A549 (cell line): ENCODE data around the gene ZBTB20. TPM values are rescaled to one million over a fixed set of nuclear protein-coding genes. Genes with fewer than 3 reads are reported as not detected.

ENCODE experiments used
- ATAC-seq, 2 experiments: fragments of 200-7000 bp in 1 of 2; fragments of >200 bp in 1 of 2; cut with Nextera tagmentation in 1 of 2; cut with Tn5 transposase in 1 of 2; 3 replicates each; pipeline versions ENCODE4 v1.8.0 to v1.9.1; 2018 to 2020; ENCODE audit warnings: mild to moderate bottlenecking in 1 of 2, moderate library complexity in 1 of 2
- CTCF ChIA-PET: fragments of 300-600 bp; sonication (Branson Sonifier 250); formaldehyde crosslinking; extraction: SDS; loops from one replicate; lab custom pipeline; 2021; ENCODE audit warnings: antibody characterized with exemption, inconsistent platforms; lab: Yijun Ruan, JAX
- POLR2A ChIA-PET: fragments of 350-600 bp; formaldehyde crosslinking; extraction: SDS; loops from one replicate; lab custom pipeline; 2021; ENCODE audit warnings: antibody characterized with exemption, inconsistent platforms; lab: Yijun Ruan, JAX
- DNase-seq, 2 experiments: peaks; one replicate each; pipeline versions ENCODE4 v3.0.0 to v3.0.0-alpha.2; 2011 to 2016; ENCODE audit warnings: low read depth in 1 of 2, low spot score in 1 of 2
- FAIRE-seq: peaks from 2 replicates; lab custom pipeline; 2011; peaks lifted over from hg19 to GRCh38; lab: Jason Lieb, UNC
- H3K27ac ChIP-seq, 2 experiments: fragments of >200 bp; sonication (Bioruptor Twin); formaldehyde crosslinking; 3 replicates each; pipeline ENCODE4 v1.5.1; 2016 to 2017
- H3K4me1 ChIP-seq: fragments of >200 bp; sonication (Bioruptor Twin); formaldehyde crosslinking; 3 replicates; pipeline ENCODE4 v1.6.1; 2016
- H3K4me2 ChIP-seq: fragments of >200 bp; sonication (Bioruptor Twin); formaldehyde crosslinking; 3 replicates; pipeline ENCODE4 v1.6.1; 2016
- H3K4me3 ChIP-seq: fragments of >200 bp; sonication (Bioruptor Twin); formaldehyde crosslinking; 3 replicates; pipeline ENCODE4 v1.5.1; 2016
- H3K9me3 ChIP-seq: fragments of >200 bp; sonication (Bioruptor Twin); formaldehyde crosslinking; 3 replicates; pipeline ENCODE4 v1.6.1; 2016
- CHD2 ChIP-seq: fragments of 150-350 bp; IDR thresholded peaks from 2 replicates; pipeline ENCODE4 v1.6.1; 2014; ENCODE audit warnings: low read length; ENCODE audit not compliant: partially characterized antibody
- CHD4 ChIP-seq: fragments of 200-600 bp; sonication (generic); IDR thresholded peaks from 2 replicates; pipeline ENCODE4 v1.6.1; 2016; ENCODE audit warnings: antibody characterized with exemption, mild to moderate bottlenecking, borderline replicate concordance
- FOSL2 ChIP-seq, 2 experiments: fragments of 450-650 bp in 1 of 2; fragments of >200 bp in 1 of 2; sonication (Bioruptor Twin) in 1 of 2; formaldehyde crosslinking; IDR thresholded peaks; 2 replicates each; pipeline versions ENCODE4 v1.5.0 to v1.6.1; 2016 to 2020; ENCODE audit warnings: mild to moderate bottlenecking in 1 of 2, moderate library complexity in 1 of 2
- MAFK ChIP-seq: fragments of 450-650 bp; IDR thresholded peaks from 2 replicates; pipeline ENCODE4 v1.6.1; 2014; ENCODE audit not compliant: partially characterized antibody
- MAZ ChIP-seq: fragments of 150-350 bp; IDR thresholded peaks from 2 replicates; pipeline ENCODE4 v1.6.1; 2014; ENCODE audit warnings: antibody characterized with exemption, low read depth, low read length, borderline replicate concordance
- MYC ChIP-seq: IDR thresholded peaks from 2 replicates; pipeline ENCODE4 v1.6.1; 2012; ENCODE audit warnings: mild to moderate bottlenecking, inconsistent platforms, low read length, improper control_type of control experiment, borderline replicate concordance
- NPAS2 ChIP-seq: fragments of 250-450 bp; sonication (Bioruptor Pico); IDR thresholded peaks from 2 replicates; pipeline ENCODE4 v1.8.0; 2022; ENCODE audit warnings: mild to moderate bottlenecking, moderate library complexity, borderline replicate concordance
- RAD21 ChIP-seq, 2 experiments: fragments of >200 bp in 1 of 2; sonication (Bioruptor Twin) in 1 of 2; formaldehyde crosslinking in 1 of 2; IDR thresholded peaks in 1 of 2; conservative IDR thresholded peaks in 1 of 2; 2 replicates in 1 of 2; 3 replicates in 1 of 2; pipeline ENCODE4 v1.6.1; 2012 to 2018; ENCODE audit warnings: inconsistent platforms in 1 of 2
- SMC3 ChIP-seq: fragments of >200 bp; sonication (Bioruptor Twin); formaldehyde crosslinking; IDR thresholded peaks from 3 replicates; pipeline ENCODE4 v1.6.1; 2018; ENCODE audit warnings: inconsistent platforms
- SREBF2 ChIP-seq: fragments of 450-650 bp; IDR thresholded peaks from 2 replicates; pipeline ENCODE4 v1.6.1; 2014; ENCODE audit warnings: mild to moderate bottlenecking, moderate library complexity
- WGBS: methylation state at CpG from one replicate; pipeline ENCODE4 v1.1.6; 2017; ENCODE audit errors: missing lambda C conversion rate; 5-methylcytosine and 5-hydroxymethylcytosine counted together
- polyA plus RNA-seq, 4 experiments: library from polyadenylated mRNA; depleted of rRNA in 3 of 4; stranded (reverse); fragments of >200 nt; fragmentation: RNase III in 1 of 4; extraction: RNeasy Plus Mini Kit Qiagen cat#74134 plus additional on column Dnase treatment in 1 of 4; gene quantifications; 2 replicates in 3 of 4; 3 replicates in 1 of 4; pipeline ENCODE4 v1.2.3, GENCODE V29; 2011 to 2017
- TF ChIP-seq, protein P1 (sequence below): IDR thresholded peaks from 2 replicates; pipeline ENCODE4 v1.6.1; 2012; ENCODE audit warnings: low read depth, borderline replicate concordance
- TF ChIP-seq, protein P2 (sequence below): fragments of 250-450 bp; sonication (Bioruptor Pico); IDR thresholded peaks from 2 replicates; pipeline ENCODE4 v1.5.0; 2020; ENCODE audit warnings: low read depth, mild to moderate bottlenecking, moderate library complexity
- TF ChIP-seq, protein P3 (sequence below): fragments of >200 bp; sonication (Bioruptor Twin); formaldehyde crosslinking; IDR thresholded peaks from 2 replicates; pipeline ENCODE4 v1.6.1; 2016
- TF ChIP-seq, protein P4 (sequence below): fragments of 450-650 bp; IDR thresholded peaks from 2 replicates; pipeline ENCODE4 v1.6.1; 2014; ENCODE audit warnings: antibody characterized with exemption

ZBTB20 gene
- polyA plus RNA-seq, 2 of the 4 experiments (the other 2 are of a cell fraction): 0.85 to 5.0 TPM

DNA sequence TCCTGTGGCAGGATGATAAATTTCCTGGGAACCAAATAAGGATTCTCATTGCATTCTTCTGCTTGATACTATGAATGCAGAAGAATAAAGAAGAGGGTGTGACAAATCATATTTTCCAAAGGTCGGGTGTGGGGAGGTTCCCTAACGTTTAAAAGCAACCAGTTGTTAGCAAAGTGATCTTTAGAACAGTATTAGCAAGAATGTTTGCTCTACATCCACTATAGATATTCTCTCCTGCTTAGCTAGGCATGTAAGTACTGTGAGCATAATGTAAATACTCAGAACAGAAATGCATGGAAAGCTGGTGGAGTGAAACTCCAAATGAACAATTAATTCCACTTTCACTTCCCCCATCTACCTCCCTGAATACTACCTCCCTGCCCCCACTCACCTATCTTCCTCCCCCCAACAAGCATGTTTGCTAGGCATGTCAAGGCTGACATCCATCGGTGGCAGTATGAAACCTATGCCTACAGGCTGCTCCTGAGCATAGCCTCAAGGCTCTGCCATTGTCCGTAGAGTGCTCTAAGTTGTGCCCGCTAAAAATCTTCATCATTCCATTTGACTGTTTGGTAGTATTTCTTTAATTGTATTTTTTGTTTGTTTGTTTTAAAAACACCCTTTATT lies 523.6 kb downstream of the ZBTB20 start:
- H3K4me1 ChIP-seq: peaks cover 55% of the 10 kb centered on the region
- no peak for FAIRE-seq
- peak; percentile 41 to 46; a peak in 3 of 6 replicates for ATAC-seq
- TF ChIP-seq NPAS2: no peak
- TF ChIP-seq CHD4: no peak
- TF ChIP-seq RAD21 (conservative IDR thresholded peaks at IDR 0.05 in 1 of 2, IDR thresholded peaks at IDR 0.05 in 1 of 2): peak in 1 of 2 experiments; percentile 35; a peak in 2 of 5 replicates
- TF ChIP-seq, all 56 proteins: peak for 1
- H3K9me3 ChIP-seq: no peaks in the 10 kb centered on the region
- DNase-seq: peak in 1 of 2 experiments; percentile 27
- peak overlapping the region; percentile 90 to 93 for H3K27ac ChIP-seq
- H3K4me3 ChIP-seq: peak overlapping the region; percentile 40
- ChIA-PET POLR2A (interaction anchor here (0.7 kb wide), 1 partner anchor 163 kb away, joined by 4 read pairs; no protein-coding TSS in a partner anchor), CTCF (no interaction called here)
- H3K4me2 ChIP-seq: peak overlapping the region; percentile 82
- WGBS: 32% methylated on average over 5 of the region's 5 CpGs

DNA sequence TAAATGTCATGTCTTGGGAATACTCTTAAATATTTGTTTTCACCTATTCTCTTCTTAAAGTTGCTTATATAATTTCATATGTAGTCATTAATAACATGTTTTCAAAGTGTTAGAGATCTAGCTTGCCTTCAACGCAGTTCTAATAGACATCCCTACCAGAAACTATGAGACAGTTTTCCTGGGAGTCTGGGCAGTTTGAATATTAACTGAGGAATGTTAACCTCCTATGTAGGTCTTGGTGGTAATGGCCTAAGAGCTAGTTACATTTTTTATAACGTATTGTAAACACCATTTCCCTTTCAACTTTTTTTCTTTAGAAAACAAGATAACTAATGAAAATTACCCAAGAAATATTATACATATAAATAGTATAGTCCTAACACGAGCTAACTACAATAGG lies 525.1 kb downstream of the ZBTB20 start:
- Histone ChIP-seq H3K4me3 (no peak overlapping the region), H3K27ac (no peak overlapping the region; a peak in 1 of 6 replicates), H3K4me1 (peaks cover 45% of the 10 kb centered on the region), H3K9me3 (no peaks in the 10 kb centered on the region), H3K4me2 (peak overlapping the region; percentile 82)
- 30% methylated on average over 3 of the region's 3 CpGs for WGBS
- FAIRE-seq: no peak
- no peak for DNase-seq
- TF ChIP-seq SMC3 (no peak), MYC (no peak), SREBF2 (no peak)
- TF ChIP-seq, protein P1, sequence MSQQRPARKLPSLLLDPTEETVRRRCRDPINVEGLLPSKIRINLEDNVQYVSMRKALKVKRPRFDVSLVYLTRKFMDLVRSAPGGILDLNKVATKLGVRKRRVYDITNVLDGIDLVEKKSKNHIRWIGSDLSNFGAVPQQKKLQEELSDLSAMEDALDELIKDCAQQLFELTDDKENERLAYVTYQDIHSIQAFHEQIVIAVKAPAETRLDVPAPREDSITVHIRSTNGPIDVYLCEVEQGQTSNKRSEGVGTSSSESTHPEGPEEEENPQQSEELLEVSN: no peak
- ATAC-seq: no peak
- ChIA-PET CTCF (interaction anchor here (0.8 to 1.5 kb wide), 3 partner anchors 9 to 95 kb away, joined by 3 to 4 read pairs (median 3); no protein-coding TSS in a partner anchor), POLR2A (no interaction called here)

DNA sequence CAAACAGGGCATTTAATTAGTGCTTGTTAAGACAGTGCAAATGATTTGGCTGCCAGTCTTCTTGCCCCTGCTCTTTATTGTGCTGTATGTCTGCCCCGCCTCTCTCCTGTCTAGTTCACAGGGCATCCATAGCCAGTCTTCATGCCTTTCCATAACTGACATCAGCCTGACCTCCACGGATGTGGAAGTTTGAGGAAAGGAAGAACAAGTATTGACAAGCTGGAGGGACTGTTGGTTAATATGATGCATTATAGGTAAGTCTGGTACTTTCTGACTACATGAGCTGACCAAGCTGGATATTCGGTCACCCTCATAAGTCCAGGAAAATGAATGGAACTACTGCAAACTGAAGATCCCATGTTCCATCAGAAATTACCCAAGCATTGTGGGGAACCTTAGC lies 527.3 kb downstream of the ZBTB20 start:
- CTCF ChIA-PET: no interaction called here
- Histone ChIP-seq H3K4me2 (no peak overlapping the region), H3K9me3 (no peaks in the 10 kb centered on the region), H3K4me1 (peaks cover 29% of the 10 kb centered on the region), H3K4me3 (no peak overlapping the region), H3K27ac (no peak overlapping the region)
- FAIRE-seq: no peak
- WGBS: 96% methylated on average over 3 of the region's 3 CpGs
- no peak for DNase-seq
- POLR2A ChIA-PET: no interaction called here
- no peak for TF ChIP-seq CHD2
- TF ChIP-seq, protein P2, sequence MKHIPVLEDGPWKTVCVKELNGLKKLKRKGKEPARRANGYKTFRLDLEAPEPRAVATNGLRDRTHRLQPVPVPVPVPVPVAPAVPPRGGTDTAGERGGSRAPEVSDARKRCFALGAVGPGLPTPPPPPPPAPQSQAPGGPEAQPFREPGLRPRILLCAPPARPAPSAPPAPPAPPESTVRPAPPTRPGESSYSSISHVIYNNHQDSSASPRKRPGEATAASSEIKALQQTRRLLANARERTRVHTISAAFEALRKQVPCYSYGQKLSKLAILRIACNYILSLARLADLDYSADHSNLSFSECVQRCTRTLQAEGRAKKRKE (CRISPR knock-in tag): no peak
- ATAC-seq: no peak

DNA sequence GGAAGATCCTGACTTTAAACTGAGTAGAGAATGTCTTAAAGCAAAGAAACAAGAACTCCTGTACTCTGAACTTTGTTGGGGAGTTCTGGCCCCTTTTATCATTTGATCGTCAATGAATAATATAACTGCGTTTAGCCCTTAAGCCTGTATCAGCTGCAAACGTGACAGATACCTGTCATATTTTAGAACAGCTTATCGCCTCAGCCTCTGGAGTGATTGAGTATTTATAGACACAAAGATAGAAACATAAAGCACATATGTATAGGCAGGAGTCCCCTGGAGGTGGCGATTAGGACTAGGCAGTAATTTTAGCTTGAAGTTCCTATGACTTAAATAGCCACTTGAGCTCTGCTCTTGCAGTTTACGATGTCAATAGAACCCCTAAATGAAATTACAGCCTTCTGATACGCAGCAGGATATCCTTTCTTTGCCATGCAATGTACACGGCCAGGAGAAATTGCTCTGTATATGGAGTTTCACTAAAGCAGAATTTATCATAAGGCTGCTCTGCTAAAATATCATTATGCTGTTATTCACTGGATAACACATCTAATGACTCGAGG lies 531.5 kb downstream of the ZBTB20 start:
- FAIRE-seq: no peak

More for the DNA sequence above, 531.5 kb downstream of the ZBTB20 start:
- H3K4me1 ChIP-seq: 0 out of 3 replicates have a peak, but pooled peaks cover 3% of the 10 kb centered on the region
- TF ChIP-seq, protein P3, sequence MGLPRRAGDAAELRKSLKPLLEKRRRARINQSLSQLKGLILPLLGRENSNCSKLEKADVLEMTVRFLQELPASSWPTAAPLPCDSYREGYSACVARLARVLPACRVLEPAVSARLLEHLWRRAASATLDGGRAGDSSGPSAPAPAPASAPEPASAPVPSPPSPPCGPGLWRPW: no peak
- TF ChIP-seq, protein P4, sequence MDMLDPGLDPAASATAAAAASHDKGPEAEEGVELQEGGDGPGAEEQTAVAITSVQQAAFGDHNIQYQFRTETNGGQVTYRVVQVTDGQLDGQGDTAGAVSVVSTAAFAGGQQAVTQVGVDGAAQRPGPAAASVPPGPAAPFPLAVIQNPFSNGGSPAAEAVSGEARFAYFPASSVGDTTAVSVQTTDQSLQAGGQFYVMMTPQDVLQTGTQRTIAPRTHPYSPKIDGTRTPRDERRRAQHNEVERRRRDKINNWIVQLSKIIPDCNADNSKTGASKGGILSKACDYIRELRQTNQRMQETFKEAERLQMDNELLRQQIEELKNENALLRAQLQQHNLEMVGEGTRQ: no peak
- TF ChIP-seq MAZ: no peak
- TF ChIP-seq FOSL2 (IDR thresholded peaks at IDR 0.05): no peak
- no peak for TF ChIP-seq FOSL2 (CRISPR knock-in tag; IDR thresholded peaks at IDR 0.05)
- TF ChIP-seq MAFK: no peak
- POLR2A ChIA-PET: no interaction called here
- CTCF ChIA-PET: interaction anchor here (1.4 kb wide), 1 partner anchor 12 kb away, joined by 3 read pairs; no protein-coding TSS in a partner anchor
- ATAC-seq (no peak), DNase-seq (no peak)
- 90% methylated on average over 9 of the region's 9 CpGs for WGBS
- no peak overlapping the region for H3K4me2 ChIP-seq
- H3K9me3 ChIP-seq: no peaks in the 10 kb centered on the region
- H3K4me3 ChIP-seq: no peak overlapping the region
- no peak overlapping the region for H3K27ac ChIP-seq
